ENCODE measurements around the gene ADCY10.
"Not testable (repeated sequence)": the region's sequence is repeated elsewhere in the genome, so short reads cannot be mapped to it uniquely, and the experiment has no call there.

Gene ADCY10

DNA sequence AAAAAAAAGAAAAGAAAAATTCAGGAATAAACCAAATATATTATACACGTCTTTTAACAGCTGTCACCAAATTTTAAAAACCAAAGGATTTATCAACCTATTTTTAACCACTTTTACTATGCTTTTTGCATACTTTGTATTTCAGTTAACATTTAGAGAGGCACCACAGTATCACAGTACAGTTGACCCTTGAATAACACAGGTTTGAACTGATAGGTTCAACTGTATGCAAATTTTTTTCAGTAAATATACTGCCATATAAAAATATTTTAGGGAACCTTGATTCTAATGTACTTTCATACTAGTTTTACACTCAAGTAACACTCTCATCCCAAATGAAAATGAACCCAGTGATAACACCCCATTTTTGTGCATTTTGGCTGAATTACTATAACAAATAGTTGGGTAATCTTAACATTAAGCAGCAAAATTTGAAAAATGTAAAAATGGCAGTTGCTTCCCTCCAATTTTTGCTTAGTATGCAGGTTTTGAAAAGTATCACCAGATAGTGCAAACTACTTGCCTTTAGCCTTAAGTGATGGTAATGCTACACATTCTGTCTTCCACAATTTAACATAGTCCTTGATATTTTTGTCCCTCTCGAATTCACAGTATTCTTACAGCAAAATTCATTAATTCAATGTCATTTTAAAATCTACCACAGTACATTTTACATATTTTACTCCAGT, 10.8 kb upstream of the ADCY10 start:
- no peak for DNase-seq (ENCODE audit: low spot score)

DNA sequence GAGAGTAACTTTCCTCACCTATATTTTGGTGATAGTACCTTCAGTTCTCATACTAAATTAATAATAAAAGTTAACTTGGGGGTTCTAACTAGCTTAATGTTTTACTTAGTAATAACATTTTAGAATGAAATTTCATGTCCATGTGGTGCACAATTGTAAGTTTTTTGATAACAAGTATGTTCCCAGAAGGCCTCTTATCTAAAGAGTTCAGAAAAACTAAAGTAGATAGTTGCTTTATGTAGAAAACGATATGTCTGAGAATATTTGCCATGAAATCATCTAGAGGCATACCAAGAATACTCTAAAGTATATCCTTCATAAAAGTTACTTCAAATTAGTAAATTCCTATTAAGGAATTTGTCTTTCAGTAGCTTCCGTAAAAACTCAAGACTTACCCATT, 10.2 kb upstream of the ADCY10 start:
- DNase-seq (ENCODE audit: low spot score), result no peak

DNA sequence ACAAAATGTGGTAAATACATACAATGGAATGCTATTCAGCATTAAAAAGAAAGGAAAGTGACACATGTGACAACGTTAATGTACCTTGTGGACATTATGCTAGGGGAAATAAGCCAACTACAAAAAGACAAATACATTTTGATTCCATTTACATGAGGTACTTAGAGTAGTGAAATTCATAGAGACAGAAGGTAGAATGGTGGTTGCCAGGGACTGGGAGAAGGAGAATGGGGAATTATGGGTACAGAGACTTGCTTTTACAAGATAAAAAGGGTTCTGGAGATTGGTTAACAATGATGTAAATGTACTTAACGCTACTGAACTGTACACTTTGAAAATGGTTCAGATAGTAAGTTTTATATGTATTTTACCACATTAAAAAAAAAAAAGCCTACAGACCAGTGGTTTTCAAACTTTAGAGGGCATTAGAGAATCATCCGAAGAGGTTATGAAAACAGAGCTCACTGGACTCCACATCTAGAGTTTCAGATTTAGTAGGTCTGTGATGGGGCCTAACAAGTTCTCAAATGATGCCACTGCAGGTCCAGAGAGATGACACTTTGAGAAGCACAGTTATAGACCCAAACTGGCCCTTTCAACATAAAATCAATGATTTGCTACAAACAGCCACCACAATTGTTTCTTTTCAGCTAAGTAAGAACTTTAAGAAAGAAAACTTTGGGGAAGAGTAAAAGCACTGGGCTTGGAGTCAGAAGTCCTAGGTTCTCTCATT, 9.6 kb upstream of the ADCY10 start:
- DNase-seq (ENCODE audit: low spot score), result no peak

DNA sequence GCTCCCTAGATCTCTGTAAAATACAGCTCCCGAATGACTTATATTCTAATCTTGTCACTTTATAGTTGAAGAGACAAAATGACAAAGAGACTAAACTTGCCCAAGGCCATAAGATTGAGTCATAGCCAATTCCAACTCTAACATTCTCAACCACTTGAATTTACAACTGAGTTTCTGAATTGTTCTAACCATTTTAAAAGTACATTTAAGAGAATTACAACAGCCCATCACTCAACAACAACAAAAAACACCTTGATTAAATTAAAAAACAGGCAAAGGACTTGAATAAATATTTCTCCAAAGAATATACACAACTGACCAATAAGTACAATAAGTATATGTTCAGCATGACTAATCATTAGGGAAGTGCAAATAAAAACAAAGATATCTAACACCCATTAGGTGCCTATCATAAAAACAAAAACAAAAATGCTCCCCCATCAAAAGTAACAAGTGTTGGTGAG, 8.7 kb upstream of the ADCY10 start:
- DNase-seq (ENCODE audit: low spot score), result no peak

DNA sequence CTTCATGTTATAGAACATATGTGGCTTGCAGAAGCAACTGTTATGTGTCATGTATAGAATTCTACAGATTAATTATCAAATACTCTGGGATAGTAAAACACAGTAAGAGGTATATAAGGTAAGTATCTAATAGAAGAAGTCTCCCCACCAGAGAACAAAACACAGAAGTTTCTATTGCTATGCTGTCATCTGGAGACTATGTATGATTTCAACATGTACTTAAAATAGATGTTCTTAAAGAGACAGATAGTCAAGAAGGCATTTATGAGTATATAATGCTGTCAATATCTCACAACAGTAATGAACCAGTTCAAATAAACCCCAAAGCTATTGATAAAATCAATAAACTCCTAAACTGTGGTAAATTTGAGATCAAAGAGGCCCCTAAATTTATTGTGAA, 8.1 kb upstream of the ADCY10 start:
- DNase-seq (ENCODE audit: low spot score), result no peak

DNA sequence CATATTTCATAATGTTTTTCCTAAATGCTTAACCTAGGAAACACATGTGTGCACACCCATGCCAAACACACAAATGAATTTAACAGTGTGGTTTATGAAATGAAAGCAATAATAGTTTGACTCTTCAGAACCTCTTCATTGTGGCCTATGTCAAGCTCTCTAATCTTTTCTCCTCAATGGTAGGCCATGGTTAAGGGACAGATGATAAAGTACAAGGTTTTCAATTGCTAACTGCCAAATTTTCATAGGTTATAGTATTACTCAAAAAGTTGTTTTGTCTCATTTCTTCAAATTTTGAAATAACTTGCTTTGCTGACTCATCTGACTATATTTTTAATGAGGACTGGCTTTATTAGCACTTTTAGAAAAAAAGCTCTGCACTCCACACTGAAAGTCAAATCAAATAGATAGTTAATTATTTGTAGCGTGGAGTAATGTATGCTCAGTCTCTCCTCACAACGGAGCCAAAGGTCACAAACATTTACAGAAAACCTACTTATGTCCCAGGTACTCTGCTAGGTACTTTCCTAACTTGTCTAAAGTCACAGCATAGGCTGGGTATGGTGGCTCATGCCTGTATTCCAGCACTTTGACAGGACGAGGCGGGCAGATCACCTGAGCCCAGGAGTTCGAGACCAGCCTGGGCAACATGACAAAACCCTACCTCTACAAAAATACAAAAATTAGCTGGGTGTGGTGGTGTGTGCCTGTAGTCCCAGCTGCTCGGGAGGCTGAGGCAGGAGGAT, 3.0 kb upstream of the ADCY10 start:
- no peak for DNase-seq (ENCODE audit: low spot score)

DNA sequence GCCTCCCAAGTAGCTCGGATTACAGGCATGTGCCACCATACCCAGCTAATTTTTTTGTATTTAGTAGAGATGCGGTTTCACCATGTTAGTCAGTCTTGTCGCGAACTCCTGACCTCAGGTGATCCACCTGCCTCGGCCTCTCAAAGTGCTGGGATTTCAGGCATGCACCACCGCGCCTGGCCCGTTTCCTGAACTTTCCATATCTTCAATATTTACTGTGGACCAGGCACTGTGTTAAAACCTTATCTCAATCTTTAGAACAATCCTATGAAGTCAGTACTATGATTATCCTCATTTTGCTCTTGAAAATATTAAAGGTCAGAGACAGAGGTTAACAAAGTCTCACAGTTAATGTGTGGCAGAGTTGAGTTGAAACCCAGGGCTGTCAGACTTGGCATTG, 1.6 kb upstream of the ADCY10 start:
- no peak for DNase-seq (ENCODE audit: low spot score)

DNA sequence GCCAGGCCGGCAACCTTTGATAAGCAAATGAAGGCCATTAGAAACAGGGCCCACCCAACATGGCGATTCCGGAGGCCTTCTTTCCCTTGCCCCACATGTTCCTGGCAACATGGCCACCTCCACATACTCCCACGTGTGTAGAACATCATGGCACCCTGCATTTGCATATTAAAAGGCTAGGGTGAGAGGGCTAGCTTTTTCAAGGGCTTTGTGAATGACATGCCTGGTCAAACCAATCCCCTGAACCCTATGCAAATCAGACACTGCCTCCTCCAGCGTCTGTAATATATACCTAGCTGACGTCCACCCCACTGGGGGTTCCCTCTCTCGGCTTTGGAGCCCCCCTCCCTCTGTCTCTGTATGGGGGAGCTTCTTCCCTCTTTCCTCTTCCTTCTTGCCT, 1.6 kb downstream of the ADCY10 start:
- DNase-seq (ENCODE audit: low spot score), result no peak

DNA sequence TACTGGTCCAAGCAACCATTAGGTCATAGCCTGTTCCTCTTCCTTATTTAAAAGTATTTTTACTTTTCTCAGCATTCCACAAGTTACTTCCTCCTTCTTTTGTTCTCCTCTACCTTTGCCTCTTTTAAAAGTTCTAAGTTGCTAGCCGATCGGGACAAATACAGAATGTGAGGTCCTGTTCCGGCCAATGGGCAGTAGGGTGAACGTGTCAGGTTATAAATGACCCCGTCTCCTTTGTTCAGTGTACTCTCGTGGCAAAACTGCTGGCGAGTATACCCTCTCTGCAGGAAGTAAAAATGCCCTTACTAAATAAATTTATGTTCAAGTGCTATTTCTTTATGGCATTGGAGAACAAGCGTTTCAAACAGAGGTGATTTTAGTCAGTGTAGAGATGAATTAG, 2.5 kb downstream of the ADCY10 start:
- DNase-seq (ENCODE audit: low spot score), result no peak

DNA sequence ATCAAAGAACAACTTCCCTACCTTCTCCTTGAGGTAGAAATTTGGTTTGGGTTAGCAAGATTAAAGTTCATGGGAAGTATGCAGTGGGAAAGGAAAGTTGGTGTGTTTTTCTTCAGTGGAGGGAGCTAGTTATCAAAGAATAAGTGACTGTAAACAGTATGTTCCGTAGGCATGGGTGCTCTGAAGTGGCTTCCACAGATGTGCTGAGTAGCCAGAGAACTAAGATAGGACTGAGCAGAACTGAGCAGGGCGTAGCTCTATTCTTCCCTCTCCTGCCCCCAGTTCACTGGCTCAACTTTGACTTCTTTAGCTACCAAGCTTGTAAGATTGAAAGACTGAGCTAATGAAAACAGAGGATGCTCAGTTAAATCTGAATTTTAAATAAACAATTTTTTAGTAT, 3.4 kb downstream of the ADCY10 start:
- DNase-seq (ENCODE audit: low spot score), result no peak

DNA sequence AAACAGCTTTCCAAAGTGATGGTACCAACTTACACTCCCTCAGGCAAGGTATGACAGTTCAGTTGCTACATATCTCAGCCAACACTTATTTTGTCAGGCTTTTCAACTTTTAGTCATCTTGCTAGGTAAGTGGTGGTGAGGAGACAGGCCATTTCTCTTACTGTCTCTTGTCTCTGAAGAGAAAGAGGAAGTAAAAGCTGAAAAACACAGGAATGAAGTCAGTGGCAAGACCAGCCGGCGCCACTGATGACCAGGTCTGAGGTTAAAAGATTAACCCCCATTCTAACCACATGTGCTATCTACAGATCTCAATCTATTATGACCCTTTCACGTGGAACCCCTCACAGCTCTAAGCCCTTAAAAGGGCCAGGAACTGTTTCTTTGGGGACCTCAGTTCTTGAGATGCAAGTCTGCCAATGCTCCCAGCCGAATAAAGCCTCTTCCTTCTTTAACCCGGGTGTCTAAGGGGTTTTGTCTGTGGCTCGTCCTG, 4.2 kb downstream of the ADCY10 start:
- DNase-seq (ENCODE audit: low spot score), result no peak

DNA sequence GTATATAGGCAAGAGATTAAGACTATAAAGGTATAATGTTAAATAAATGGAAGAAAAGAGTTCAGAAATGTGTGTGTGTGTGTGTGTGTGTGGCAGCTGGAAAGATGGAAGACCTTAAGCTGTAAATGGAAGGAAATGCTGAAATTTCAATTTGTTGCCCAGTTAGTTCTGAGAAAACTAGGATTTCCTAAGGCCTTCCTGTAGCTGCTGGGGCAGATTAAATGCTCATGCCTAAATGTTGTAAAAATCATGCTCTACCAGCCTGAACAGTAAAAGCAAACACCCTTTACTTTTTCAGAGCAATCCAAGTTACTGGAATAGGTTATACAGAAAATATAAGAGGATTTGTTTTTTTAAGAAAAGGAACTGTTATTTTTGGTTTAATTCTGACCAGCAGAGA, 8.3 kb downstream of the ADCY10 start:
- DNase-seq (ENCODE audit: low spot score), result no peak

DNA sequence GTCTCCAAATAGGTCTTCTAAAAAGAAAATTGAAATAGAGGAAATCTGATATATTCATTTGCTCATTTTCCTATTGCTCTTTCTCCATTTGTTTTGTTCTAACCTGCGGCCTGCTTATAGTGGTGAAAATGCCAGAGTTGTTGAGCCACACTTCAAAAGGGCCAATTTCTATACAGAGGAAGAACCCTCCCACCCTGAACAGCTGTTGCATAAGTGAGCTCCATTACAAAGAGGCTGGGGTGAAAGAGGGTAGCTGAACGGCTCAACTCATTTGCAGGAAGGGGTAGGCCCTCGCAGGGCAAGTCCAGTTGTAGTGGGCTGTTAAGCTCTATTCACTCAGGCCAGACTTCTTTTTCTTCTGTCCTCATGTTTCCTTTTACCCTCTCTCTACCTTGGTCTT, 8.8 kb downstream of the ADCY10 start:
- DNase-seq (ENCODE audit: low spot score), result no peak

DNA sequence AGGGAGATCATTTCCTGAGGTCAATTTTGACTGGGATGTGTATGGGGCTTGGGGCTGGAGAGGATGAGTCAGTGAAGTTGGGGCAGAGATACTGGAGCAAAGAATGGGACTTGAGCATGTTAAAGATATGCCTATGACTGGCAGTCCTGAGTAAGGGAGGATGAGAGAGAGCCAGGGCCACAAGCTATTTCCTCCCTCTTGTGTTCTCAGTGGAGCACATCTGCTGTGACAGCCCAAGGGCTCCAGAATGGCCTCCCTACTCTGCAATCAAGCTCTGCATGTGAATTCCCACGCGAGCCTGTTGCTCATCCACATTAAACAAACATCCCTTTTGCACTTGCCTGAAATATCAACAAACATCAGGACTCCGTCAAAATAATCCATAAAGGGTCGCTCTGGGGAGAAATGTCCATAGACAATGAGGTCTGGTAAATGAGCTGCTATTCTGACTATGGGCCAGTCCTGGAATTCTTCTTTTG, 9.2 kb downstream of the ADCY10 start:
- no peak for DNase-seq (ENCODE audit: low spot score)

DNA sequence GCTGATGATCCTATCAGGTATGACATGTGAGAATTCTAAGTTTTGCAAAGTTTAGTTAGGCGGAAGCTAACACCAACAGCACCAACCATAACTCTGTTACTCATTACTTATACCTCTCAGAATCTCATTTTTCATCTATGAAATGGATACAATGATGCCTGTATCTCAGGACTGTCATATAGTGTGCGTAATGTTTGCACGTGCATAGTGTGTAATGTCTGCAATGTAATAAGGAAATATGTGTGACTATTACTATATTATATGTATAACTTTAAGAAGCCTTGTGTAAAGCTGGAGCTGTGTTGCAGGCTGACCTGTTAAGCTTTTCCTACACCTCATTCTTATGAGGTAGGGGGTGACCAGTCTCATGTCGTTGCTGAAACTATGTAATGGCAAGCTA, 13.0 kb downstream of the ADCY10 start:
- DNase-seq (ENCODE audit: low spot score), result no peak

DNA sequence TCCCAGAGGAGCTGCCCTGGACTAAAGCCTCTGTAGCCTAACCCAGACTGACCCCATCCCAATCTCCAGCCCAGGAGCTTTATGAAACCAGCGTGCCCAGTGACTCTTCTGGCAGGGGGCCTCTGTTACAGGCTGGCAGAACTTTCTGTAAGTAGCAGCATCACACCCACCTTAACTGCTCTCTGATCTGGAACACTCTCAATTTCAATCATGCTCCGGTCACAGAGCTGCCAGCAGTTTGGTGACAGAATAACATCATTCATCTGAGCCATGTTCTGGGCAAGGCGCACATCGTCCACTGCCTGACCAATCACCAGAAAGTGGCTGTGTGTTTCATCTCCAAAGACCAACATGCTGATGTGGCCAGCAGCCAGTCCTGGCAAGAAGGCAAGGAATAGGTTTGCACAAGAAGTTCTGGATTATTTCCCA, 14.7 kb downstream of the ADCY10 start:
- DNase-seq (ENCODE audit: low spot score), result no peak

DNA sequence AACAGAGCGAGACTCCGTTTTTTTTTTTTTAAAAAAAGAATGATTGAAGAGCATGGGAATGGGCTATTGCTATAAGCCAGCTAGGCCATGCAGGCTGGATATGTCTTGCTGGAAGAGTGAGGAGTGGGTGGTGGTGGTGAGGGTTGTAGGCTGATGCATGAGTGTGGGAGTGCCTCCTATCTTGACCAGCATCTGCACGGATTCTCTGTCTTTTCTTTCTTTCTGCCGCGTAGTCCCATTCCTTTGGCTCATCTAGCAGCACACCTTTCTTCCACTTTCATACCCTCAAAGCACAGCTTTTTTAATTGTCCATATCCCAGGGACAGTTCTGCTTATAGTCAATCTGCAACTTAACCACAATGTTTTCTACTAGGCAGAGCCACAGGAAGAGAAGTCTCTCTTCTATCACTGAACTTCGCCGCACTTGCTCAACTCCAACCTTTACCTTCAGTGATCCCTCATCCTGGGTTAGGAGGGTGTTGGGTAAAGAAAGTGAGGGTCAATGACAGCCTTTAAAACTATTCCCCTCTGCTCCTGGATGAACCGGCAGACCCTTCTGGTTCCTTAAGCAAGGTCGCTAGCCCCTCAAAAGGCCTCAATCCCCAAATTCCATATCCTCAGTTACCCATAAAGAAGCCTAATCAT, 15.2 kb downstream of the ADCY10 start:
- DNase-seq (ENCODE audit: low spot score), result no peak

DNA sequence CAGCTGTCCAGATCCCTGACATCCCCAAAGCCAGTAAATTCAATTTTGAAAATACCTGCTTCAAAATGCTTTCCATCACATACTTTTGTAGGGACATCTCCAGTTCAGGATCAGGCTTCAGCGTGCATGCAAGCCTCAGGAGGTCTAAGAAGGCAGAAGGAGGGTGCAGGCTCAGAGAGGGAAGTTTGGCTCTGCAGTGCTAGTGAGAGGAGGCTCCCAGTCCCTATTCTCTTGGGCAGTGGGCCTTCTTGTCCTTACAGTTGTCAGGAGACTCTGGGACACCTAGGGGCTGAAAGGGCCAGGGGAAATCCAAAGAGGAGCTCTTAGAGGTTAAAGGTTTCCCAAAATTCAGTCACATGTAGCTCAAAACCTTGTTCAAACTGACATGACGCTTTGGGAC, 20.1 kb downstream of the ADCY10 start:
- DNase-seq (ENCODE audit: low spot score), result no peak

DNA sequence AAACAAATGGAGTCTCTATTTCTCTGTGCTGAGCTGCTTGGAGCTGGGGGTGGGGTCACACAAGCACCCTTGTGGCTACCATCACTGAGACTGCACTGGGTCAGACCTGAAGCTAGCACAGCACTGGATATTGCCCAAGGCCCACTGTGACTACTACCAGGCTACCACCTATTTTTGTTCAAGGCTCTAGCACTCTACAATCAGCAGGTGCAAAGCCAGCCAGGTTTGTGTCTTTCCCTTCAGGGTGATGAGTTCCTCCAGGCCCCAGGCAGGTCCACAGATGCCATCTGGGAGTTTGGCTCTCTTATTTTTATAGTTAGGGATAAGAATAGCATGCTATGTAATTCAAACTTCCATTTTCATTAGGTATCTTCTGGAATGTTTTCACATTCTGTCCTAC, 23.5 kb downstream of the ADCY10 start:
- DNase-seq (ENCODE audit: low spot score), result no peak

DNA sequence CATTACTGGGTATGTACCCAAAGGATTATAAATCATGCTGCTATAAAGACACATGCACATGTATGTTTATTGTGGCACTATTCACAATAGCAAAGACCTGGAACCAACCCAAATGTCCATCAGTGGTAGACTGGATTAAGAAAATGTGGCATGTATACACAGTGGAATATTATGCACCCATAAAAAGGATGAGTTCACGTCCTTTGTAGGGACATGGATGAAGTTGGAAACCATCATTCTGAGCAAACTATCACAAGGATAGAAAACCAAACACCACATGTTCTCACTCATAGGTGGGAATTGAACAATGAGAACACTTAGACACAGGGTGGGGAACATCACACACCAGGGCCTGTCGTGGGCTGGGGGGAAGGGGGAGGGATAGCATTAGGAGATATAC, 26.7 kb downstream of the ADCY10 start:
- not testable (repeated sequence) for DNase-seq (ENCODE audit: low spot score)

DNA sequence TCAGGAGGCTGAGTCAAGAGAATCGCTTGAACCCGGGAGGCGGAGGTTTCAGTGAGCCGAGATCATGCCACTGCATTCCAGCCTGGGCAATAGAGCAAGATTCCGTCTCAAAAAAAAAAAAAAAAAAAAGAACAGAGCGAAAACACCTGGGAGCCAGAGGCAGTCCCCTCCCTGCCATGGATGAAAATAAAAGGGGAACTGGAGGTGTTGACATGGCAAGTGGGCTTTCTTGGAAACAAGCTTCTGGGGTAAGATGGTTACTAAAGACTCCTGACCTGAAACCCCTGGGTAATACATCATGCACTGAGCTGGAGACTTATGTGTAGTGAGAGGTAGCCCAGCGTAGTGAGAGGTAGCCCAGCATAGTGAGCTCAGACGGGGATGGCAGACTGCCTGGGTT, 31.6 kb downstream of the ADCY10 start:
- DNase-seq (ENCODE audit: low spot score), result no peak

DNA sequence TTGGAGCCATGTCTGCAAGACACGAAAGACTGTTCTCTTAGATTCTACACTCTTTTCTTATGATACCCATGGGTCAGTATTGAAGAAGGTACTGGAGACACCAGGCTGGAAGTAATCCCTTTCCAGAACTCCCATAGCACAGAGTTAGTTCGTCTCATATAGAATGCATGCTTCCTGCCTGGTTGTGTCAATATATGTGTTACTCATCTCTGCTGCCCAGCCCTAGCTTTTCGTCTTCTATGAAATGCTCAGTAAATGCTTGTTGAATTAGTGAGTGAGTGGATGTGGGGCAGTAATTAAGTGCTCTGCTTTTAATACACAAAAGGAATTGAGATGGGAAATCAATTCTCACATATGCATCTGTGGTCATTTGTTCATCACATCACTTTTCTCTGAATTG, 32.1 kb downstream of the ADCY10 start:
- DNase-seq (ENCODE audit: low spot score), result no peak
